Neural progenitor cell (in vitro differentiated cells): ENCODE measurements around the gene NR1D1.

Source experiments
- CTCF ChIP-seq: fragments of 200-600 bp; sonication (generic); IDR thresholded peaks from 2 replicates; pipeline ENCODE4 v1.5.1; 2017; ENCODE audit warnings: antibody characterized with exemption, mild to moderate bottlenecking
- EZH2 ChIP-seq: fragments of 200-600 bp; sonication (generic); IDR thresholded peaks from 2 replicates; pipeline ENCODE4 v1.6.1; 2017; ENCODE audit warnings: antibody characterized with exemption, mild to moderate bottlenecking, moderate library complexity
- EZH2phosphoT487 ChIP-seq: fragments of 200-600 bp; sonication (generic); IDR thresholded peaks from 2 replicates; pipeline ENCODE4 v1.6.1; 2017; ENCODE audit warnings: antibody characterized with exemption

DNA sequence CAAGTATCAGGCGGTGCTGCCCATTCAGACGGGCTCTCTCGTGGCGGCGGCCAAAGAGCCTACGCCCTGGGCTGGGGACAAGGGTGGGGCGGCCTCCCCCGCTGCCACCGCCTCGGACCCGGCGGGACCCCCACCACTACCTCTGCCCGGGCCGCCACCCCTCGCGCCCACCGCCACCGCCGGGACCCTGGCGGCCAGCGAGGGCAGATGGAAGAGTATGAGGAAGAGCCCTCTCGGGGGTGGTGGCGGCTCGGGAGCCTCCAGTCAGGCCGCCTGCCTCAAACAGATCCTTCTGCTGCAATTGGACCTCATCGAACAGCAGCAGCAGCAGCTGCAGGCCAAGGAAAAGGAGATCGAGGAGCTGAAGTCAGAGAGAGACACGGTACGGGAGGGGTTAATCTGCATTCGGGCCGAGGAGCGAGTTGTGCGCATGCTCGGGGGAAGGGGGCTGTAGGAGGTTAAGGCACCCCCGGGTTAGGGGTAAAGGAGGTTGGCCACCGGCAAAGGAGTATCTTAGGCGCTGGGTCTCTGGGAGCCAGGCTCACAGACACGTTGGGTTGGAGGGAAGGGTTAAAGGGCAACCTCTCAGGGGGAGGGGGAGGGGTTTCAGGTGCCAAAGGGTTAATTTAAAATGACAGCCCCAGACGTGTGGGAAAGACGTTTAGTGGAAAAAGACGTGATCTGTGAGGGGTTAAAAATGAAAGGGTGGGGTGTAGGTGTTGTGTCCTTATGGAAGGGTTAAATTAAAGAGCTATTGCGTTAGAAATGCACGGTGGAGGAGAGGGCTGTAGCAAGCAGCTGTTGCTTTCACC, 22.8 kb upstream of the NR1D1 start:
- peak; percentile 26 for TF ChIP-seq CTCF
- no peak for TF ChIP-seq EZH2
- no peak for TF ChIP-seq EZH2phosphoT487
